GM19395 (cell line): ENCODE results near the gene PHF8.

ENCODE experiments used
- ATAC-seq: cut with Tn5 transposase; IDR thresholded peaks from one replicate; pipeline ENCODE4 v1.9.1; 2021; ENCODE audit warnings: mild to moderate bottlenecking, moderate library complexity; ENCODE audit not compliant: unreplicated experiment

Gene PHF8

GRCh38 chrX:54024350-54024749, 19.9 kb downstream of the PHF8 start:
- no peak for ATAC-seq

DNA sequence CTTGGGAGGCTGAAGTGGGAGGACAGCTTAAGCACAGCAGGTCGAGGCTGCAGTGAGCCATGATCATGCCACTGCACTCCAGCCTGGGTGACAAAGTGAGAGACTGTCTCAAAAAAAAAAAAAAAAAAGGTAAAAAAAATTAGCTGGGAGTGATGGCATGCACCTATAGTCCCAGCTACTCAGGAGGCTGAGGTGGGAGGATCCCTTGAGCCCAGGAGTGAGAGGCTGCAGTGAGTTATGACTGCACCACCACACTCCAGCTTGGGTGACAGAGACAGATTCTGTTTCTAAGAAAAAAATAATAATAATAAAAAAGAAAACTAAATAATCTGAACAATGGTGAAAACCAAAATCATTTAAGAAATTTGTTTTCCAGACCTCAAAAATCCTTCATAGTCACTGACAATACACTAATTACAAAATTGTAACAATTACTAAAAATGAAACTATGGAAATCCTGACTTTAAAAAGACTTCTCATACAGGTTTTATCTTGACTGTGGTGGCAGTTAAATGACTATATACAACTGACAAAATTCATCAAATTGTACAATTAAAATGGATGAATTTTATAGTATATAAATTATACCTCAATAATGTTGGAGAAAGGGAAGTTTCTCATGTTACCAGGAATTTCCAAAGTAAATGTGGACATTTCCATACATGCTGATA, 31.3 kb downstream of the PHF8 start:
- no peak for ATAC-seq

DNA sequence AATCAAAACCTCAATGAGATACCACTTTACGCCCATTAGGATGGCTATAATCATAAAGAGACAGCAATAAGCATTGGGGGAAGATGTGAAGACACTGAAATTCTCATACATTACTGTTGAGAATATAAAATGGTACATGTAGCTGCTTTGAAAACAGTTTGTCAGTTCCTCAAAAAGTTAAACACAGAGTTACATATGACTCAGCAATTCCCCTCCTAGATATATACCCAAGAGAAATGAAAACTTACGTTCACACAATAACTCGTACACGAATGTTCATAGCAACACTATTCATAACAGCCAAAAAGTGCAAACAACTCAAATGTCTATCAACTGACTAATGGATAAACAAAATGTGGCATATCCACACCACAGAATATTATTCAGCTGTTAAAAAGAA, 36.6 kb downstream of the PHF8 start:
- no peak for ATAC-seq

- ATAC-seq: no peak
Observed at GRCh38 chrX:53997724-53998123, 46.5 kb downstream of the PHF8 start.

- no peak for ATAC-seq
Observed at GRCh38 chrX:53992589-53992988, 51.7 kb downstream of the PHF8 start.

DNA sequence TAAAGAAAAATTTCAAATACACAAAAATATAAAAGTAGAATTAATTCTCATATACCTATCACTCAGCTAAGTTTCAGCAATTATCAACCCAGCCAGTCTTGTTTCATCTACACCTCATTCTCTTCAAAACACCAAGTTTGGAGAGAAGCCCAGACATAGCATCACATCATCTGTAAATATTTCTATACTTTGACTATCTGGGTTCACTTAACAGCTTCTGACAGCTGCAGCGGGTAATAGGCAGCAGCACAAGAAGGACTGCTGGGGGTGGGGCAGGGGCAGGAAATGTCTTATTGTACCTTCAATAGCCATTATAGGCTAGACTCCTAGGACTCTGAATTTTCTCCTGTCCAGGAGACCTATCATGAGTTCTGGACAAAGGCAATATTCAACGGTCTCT, 54.1 kb downstream of the PHF8 start:
- ATAC-seq: no peak

- no peak for ATAC-seq
Observed at GRCh38 chrX:53984895-53985294, 59.4 kb downstream of the PHF8 start.

- no peak for ATAC-seq
Observed at GRCh38 chrX:53974529-53974928, 69.7 kb downstream of the PHF8 start.

DNA sequence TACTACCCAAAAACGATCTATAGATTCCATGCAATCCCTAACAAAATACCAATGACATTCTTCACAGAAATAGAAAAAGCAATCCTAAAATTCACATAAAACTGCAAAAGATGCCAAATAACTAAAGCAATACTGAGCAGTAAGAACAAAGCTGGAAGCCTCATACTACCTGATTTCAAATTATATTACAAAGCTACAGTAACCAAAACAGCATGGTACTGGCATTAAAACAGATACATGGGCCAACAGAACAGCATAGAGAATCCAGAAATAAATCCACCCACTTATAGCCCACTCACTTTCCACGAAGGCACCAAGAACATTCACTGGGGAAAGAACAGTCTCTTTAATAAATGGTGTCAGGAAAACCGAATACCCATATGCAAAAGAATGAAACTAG, 74.7 kb downstream of the PHF8 start:
- no peak for ATAC-seq

GRCh38 chrX:53950130-53950733, 94.0 kb downstream of the PHF8 start:
- no peak for ATAC-seq

GRCh38 chrX:53940180-53940579, 104.1 kb downstream of the PHF8 start:
- ATAC-seq: no peak

DNA sequence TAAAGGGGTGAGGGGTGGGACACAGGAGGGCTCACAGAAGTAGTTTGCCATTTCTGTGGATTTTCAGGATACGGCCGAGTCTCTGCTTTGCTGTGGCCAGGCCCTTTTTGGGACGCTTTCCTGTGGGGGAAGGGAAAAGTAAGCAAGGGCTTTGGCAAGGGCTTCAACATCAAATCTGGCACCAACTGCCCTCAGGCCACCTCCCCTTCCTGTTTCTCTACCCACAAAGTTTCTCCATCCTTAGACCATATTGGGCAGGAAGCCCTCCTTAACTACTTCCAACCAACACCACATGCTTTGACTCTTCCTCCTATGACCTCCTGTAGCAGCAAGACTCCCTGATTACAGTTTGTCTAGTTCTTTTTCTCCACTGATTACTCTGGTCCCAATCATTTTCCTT, 105.1 kb downstream of the PHF8 start:
- ATAC-seq: no peak

GRCh38 chrX:53930515-53931380, 113.5 kb downstream of the PHF8 start:
- ATAC-seq: no peak

DNA sequence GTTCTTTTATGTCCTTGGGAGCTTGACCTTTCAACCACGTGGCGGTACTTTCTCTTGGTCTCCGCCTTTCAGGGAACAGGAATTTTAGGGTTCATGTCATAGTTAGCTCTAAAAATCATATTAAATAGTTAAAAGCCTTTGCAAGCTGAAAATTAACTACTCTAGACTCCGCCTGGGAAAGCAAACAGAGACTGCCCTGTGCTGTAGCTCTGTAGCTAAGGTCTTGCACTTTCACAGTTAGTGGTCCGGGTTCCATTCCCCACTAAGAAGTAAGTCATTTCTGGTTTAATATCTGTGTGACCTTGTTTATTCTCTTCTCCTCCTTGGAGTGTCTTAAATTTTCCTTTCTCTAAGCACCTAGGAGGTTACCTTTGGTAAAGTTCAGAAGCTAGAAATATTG, 118.2 kb downstream of the PHF8 start:
- no peak for ATAC-seq

- no peak for ATAC-seq
Observed at GRCh38 chrX:53918702-53919101, 125.6 kb downstream of the PHF8 start.

DNA sequence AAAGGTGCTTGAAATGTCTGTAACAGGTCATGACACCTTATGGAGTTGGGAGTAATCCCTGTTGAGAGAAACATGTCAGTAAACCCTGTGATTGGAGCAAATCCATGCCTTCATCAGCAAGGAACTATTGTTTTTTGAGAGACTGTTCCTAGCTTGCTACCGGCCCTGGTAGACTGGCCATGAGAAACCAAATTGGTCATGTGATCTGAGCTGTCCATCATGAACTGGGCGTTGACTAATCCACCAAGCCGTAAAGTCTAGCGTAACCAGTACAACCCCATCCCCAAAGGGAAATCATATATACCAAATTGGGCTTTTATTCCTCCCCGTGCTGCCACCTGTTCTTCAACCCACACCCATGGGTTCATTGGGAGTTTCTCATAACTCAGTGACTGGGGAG, 143.7 kb downstream of the PHF8 start:
- no peak for ATAC-seq

- ATAC-seq: no peak
Observed at GRCh38 chrX:53895270-53895669, 149.0 kb downstream of the PHF8 start.
